Measurements from ENCODE around the gene LARP4B. TPM values are rescaled to one million over a fixed set of nuclear protein-coding genes. Genes with fewer than 3 reads are reported as not detected.
A peak's percentile ranks its signal among the peaks of the same experiment; 100 is the strongest.

LARP4B gene
- total and polyA plus RNA-seq, 2 donors from 2014 or later: 12.9 to 96.6 TPM

DNA sequence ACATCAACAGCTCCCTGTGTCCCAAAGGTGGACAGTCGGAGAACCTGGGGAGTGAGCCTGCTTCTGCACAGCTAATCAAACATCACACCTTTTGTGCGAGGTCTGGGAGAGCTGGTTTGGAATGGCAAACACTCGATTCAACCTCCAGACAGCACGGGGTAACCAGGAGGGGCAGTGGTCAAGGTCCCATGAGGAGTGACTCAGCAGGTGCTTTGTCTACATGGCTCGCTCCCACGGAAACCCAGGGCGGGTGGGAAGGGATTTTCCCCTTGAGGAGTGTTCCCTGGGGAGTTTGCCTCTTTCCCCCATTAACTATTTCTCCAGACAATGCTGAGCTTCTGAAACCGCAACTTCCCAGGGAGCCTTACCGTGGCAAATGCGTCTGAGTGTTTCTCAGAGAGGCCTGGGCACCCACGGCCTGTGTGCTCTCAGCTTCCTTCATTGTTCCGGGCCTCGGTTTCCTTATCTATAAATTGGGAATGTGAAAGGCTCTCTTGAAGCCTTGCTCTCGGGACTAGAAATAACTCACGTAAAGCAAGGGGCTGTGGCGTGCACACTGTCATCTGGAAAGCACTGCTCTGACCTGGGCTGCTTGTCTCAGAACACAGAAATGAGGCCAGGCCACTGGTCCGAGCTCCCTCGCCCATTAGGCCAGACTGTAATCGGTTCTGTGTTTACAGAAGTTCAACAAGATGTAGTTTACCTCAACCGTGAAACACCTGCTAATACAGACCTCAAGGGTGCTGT is 42.7 kb upstream of the LARP4B start:
- H3K9me3 ChIP-seq (ENCODE audit: control insufficient read depth in 2 of 3, insufficient read depth in 1 of 3, low read length in 3 of 3): peaks cover 0 to 6% (median under 1%) of the 10 kb centered on the region in 3 donors
- intact Hi-C loops (cut with DNase I): no loop called here
- H3K27ac ChIP-seq (ENCODE audit: low read depth in 2 of 2, low read length in 2 of 2): no peak overlapping the region
- TF ChIP-seq, protein P1, sequence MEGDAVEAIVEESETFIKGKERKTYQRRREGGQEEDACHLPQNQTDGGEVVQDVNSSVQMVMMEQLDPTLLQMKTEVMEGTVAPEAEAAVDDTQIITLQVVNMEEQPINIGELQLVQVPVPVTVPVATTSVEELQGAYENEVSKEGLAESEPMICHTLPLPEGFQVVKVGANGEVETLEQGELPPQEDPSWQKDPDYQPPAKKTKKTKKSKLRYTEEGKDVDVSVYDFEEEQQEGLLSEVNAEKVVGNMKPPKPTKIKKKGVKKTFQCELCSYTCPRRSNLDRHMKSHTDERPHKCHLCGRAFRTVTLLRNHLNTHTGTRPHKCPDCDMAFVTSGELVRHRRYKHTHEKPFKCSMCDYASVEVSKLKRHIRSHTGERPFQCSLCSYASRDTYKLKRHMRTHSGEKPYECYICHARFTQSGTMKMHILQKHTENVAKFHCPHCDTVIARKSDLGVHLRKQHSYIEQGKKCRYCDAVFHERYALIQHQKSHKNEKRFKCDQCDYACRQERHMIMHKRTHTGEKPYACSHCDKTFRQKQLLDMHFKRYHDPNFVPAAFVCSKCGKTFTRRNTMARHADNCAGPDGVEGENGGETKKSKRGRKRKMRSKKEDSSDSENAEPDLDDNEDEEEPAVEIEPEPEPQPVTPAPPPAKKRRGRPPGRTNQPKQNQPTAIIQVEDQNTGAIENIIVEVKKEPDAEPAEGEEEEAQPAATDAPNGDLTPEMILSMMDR (IDR thresholded peaks at IDR 0.05; ENCODE audit: borderline replicate concordance, extremely low read depth, insufficient read depth): no peak
- H3K36me3 ChIP-seq (ENCODE audit: control insufficient read depth in 2 of 3, insufficient read depth in 3 of 3, low read length in 3 of 3): no peaks in the 10 kb centered on the region
- H3K9ac ChIP-seq (ENCODE audit: low read length in 3 of 3): no peak overlapping the region
- peaks cover 0 to 15% (median 11%) of the 10 kb centered on the region in 3 donors for H3K4me1 ChIP-seq (ENCODE audit: control insufficient read depth in 2 of 3, insufficient read depth in 2 of 3, low read depth in 1 of 3, low read length in 3 of 3)
- FAIRE-seq (no peak), DNase-seq (no peak)
- no peak overlapping the region for H3K4me3 ChIP-seq (ENCODE audit: low read length in 3 of 3)
- H3K27me3 ChIP-seq (ENCODE audit: control insufficient read depth, insufficient read depth, low read length): no peaks in the 10 kb centered on the region

DNA sequence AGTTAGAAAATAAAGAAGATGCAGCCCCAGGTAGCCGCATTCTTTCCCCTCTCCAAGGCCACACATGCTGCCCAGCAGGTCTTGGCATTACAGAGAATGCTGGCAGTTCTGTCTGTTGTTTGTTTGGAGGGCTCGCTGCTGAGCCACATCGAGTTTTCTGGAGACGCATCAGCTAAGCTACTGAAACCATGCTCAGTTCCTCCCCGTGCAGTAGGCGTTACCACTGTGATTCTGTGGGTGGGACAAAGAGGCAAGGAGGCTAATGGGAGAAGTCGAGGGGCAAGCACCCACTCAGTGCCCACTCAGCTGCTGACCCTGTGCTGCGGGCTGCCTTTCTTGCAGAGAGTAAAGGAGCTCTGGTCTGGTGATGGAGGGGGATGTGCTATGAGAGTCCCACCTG is 41.3 kb upstream of the LARP4B start:
- no peaks in the 10 kb centered on the region for H3K36me3 ChIP-seq (ENCODE audit: control insufficient read depth in 2 of 3, insufficient read depth in 3 of 3, low read length in 3 of 3)
- no peaks in the 10 kb centered on the region for H3K27me3 ChIP-seq (ENCODE audit: control insufficient read depth, insufficient read depth, low read length)
- H3K27ac ChIP-seq (ENCODE audit: low read depth in 2 of 2, low read length in 2 of 2): no peak overlapping the region
- no peak for DNase-seq
- H3K9ac ChIP-seq (ENCODE audit: low read length in 3 of 3): no peak overlapping the region
- peaks cover 0 to 15% (median 11%) of the 10 kb centered on the region in 3 donors for H3K4me1 ChIP-seq (ENCODE audit: control insufficient read depth in 2 of 3, insufficient read depth in 2 of 3, low read depth in 1 of 3, low read length in 3 of 3)
- H3K9me3 ChIP-seq (ENCODE audit: control insufficient read depth in 2 of 3, insufficient read depth in 1 of 3, low read length in 3 of 3): no peaks in the 10 kb centered on the region
- H3K4me3 ChIP-seq (ENCODE audit: low read length in 3 of 3): no peak overlapping the region
- FAIRE-seq: no peak
- intact Hi-C loops (cut with DNase I): no loop called here
- TF ChIP-seq, protein P1 (IDR thresholded peaks at IDR 0.05; ENCODE audit: borderline replicate concordance, extremely low read depth, insufficient read depth): no peak

DNA sequence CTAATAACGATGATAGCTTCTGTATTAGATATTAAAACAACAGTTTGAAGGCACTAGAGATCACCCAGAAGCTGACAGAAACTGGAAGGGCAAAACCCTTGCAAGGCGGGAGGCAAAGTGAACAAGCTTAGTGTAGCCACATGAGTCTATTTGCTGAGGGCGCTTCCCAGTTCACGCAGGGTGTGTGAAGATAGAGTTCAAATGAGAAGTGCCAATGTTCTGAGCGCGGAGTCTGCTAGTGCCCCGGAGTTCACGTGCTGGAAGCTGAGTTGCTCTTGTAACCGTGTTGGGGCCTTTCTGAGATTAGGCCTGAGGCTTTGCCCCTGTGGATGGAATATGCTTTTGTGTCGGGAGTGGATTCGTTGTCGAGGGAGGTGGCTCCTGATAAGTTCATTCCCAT is 40.1 kb upstream of the LARP4B start:
- H3K27me3 ChIP-seq (ENCODE audit: control insufficient read depth, insufficient read depth, low read length): no peaks in the 10 kb centered on the region
- no peak overlapping the region for H3K27ac ChIP-seq (ENCODE audit: low read depth in 2 of 2, low read length in 2 of 2)
- DNase-seq: peak in 1 of 5 donors; percentile 28
- TF ChIP-seq, protein P1 (IDR thresholded peaks at IDR 0.05; ENCODE audit: borderline replicate concordance, extremely low read depth, insufficient read depth): no peak
- H3K36me3 ChIP-seq (ENCODE audit: control insufficient read depth in 2 of 3, insufficient read depth in 3 of 3, low read length in 3 of 3): no peaks in the 10 kb centered on the region
- intact Hi-C loops (cut with DNase I): no loop called here
- no peak overlapping the region for H3K9ac ChIP-seq (ENCODE audit: low read length in 3 of 3)
- H3K9me3 ChIP-seq (ENCODE audit: control insufficient read depth in 2 of 3, insufficient read depth in 1 of 3, low read length in 3 of 3): no peaks in the 10 kb centered on the region
- H3K4me3 ChIP-seq (ENCODE audit: low read length in 3 of 3): no peak overlapping the region
- no peak for FAIRE-seq
- peaks cover 0 to 15% (median 11%) of the 10 kb centered on the region in 3 donors for H3K4me1 ChIP-seq (ENCODE audit: control insufficient read depth in 2 of 3, insufficient read depth in 2 of 3, low read depth in 1 of 3, low read length in 3 of 3)

Measured in kidney (tissue), 14 donors.